K562 (cell line): ENCODE data around the gene RUNDC1. TPM values are rescaled to one million over a fixed set of nuclear protein-coding genes. Genes with fewer than 3 reads are reported as not detected.

Experiments used
- ATAC-seq: fragments of 200-7000 bp; cut with Tn5 transposase; 3 replicates; pipeline ENCODE4 v1.9.1; 2020; ENCODE audit warnings: moderate library complexity
- BruUV-seq: library from RNA; stranded (reverse); fragments of 400-500 nt; replicated peaks from 2 replicates; lab custom pipeline; 2021; lab: Mats Ljungman, UMichigan
- CTCF ChIA-PET: fragments of 300-600 bp; formaldehyde crosslinking; extraction: SDS; loops from one replicate; lab custom pipeline; 2021; ENCODE audit warnings: low intra/inter-chr PET ratio; lab: Yijun Ruan, JAX
- POLR2A ChIA-PET: fragments of 300-600, 350-650 bp; sonication (Branson Sonifier 250); formaldehyde crosslinking; extraction: SDS; loops from one replicate; lab custom pipeline; 2021; ENCODE audit warnings: antibody characterized with exemption, inconsistent platforms; lab: Yijun Ruan, JAX
- DNase-seq, 4 experiments: peaks; one replicate each; pipeline versions ENCODE4 v3.0.0 to v3.0.0-alpha.2; 2011 to 2018; ENCODE audit warnings: low spot score in 3 of 4, mixed read lengths in 3 of 4; ENCODE audit errors: extremely low read depth in 1 of 4
- FAIRE-seq: peaks from 2 replicates; lab custom pipeline; 2011; peaks lifted over from hg19 to GRCh38; lab: Jason Lieb, UNC
- H2AFZ ChIP-seq: 2 replicates; pipeline ENCODE4 v1.6.0; 2011; ENCODE audit warnings: low read depth, low read length, control low read depth, inconsistent platforms
- H3K27ac ChIP-seq: fragments of 200-600 bp; 3 replicates; pipeline ENCODE4 v1.8.0; 2011; ENCODE audit warnings: low read depth, mild to moderate bottlenecking, control low read depth, inconsistent platforms, low read length, moderate library complexity, mixed read lengths; ENCODE audit errors: extremely low read depth
- H3K27me3 ChIP-seq, 2 experiments: fragments of 300-600 bp in 1 of 2; 2 replicates in 1 of 2; 3 replicates in 1 of 2; pipeline versions ENCODE4 v1.6.0 to v1.8.0; 2011; ENCODE audit warnings: inconsistent platforms in 2 of 2, low read length in 2 of 2, mild to moderate bottlenecking in 1 of 2, mixed read lengths in 1 of 2, moderate library complexity in 1 of 2; ENCODE audit not compliant: control insufficient read depth in 2 of 2, insufficient read depth in 2 of 2
- H3K36me3 ChIP-seq: fragments of 300-600 bp; 3 replicates; pipeline ENCODE4 v1.8.0; 2011; ENCODE audit warnings: mild to moderate bottlenecking, low read length, inconsistent platforms; ENCODE audit not compliant: control insufficient read depth, insufficient read depth
- H3K4me1 ChIP-seq, 2 experiments: fragments of 200-600 bp in 1 of 2; replicated peaks in 1 of 2; 2 replicates in 1 of 2; 3 replicates in 1 of 2; pipeline versions ENCODE4 v1.5.1 to v1.8.0; 2011; ENCODE audit warnings: inconsistent platforms in 2 of 2, low read length in 2 of 2, mild to moderate bottlenecking in 1 of 2, mixed read lengths in 1 of 2, moderate library complexity in 1 of 2; ENCODE audit not compliant: control insufficient read depth in 2 of 2, insufficient read depth in 2 of 2
- H3K4me2 ChIP-seq: 2 replicates; pipeline ENCODE4 v1.6.1; 2011; ENCODE audit warnings: low read length, control low read depth, inconsistent platforms, mixed read lengths; ENCODE audit not compliant: insufficient read depth
- H3K4me3 ChIP-seq: fragments of 200-600 bp; sonication (generic), shearing (Covaris generic); 2 replicates; pipeline ENCODE4 v1.5.1; 2016; ENCODE audit warnings: control low read depth, inconsistent platforms
- H3K79me2 ChIP-seq: fragments of 200-600 bp; 3 replicates; pipeline ENCODE4 v1.8.0; 2011; ENCODE audit warnings: low read length, inconsistent platforms; ENCODE audit not compliant: control insufficient read depth, insufficient read depth
- H3K9ac ChIP-seq, 2 experiments: 2 replicates each; pipeline versions ENCODE4 v1.6.0 to v1.6.1; 2011; ENCODE audit warnings: low read depth in 2 of 2, low read length in 2 of 2, control low read depth in 1 of 2, inconsistent platforms in 1 of 2, mild to moderate bottlenecking in 1 of 2, mixed read lengths in 1 of 2; ENCODE audit not compliant: insufficient read depth in 1 of 2
- H3K9me1 ChIP-seq: one replicate; pipeline ENCODE4 v1.6.0; 2011; ENCODE audit warnings: inconsistent platforms, mild to moderate bottlenecking, low read length, moderate library complexity; ENCODE audit not compliant: control insufficient read depth, insufficient read depth
- H3K9me3 ChIP-seq: replicated peaks from 2 replicates; pipeline ENCODE4 v1.5.1; 2011; ENCODE audit warnings: low read depth, low read length, inconsistent platforms; ENCODE audit not compliant: control insufficient read depth, insufficient read depth
- H4K20me1 ChIP-seq: replicated peaks from 2 replicates; pipeline ENCODE4 v1.6.1; 2011; ENCODE audit warnings: low read length, inconsistent platforms, mixed read lengths; ENCODE audit not compliant: control insufficient read depth, insufficient read depth
- CC2D1A ChIP-seq: fragments of 450-650 bp; IDR thresholded peaks from 2 replicates; pipeline ENCODE4 v1.6.1; 2017; ENCODE audit warnings: mild to moderate bottlenecking
- E2F3 ChIP-seq: fragments of 250-450 bp; sonication (Bioruptor Pico); IDR thresholded peaks from 2 replicates; pipeline ENCODE4 v1.4.0; 2020; ENCODE audit warnings: mild to moderate bottlenecking
- ETV1 ChIP-seq: fragments of 450-650 bp; conservative IDR thresholded peaks from 2 replicates; pipeline ENCODE4 v1.6.1; 2016; ENCODE audit warnings: missing genetic modification characterization, control low read depth, low read depth, missing compliant biosample characterization
- FOXJ3 ChIP-seq: sonication (generic); formaldehyde crosslinking; IDR thresholded peaks from 2 replicates; pipeline ENCODE4 v1.4.0; 2020; ENCODE audit warnings: mild to moderate bottlenecking, missing genetic modification reagents
- KLF13 ChIP-seq: fragments of 450-650 bp; IDR thresholded peaks from 2 replicates; pipeline ENCODE4 v1.6.1; 2016; ENCODE audit warnings: missing genetic modification characterization, low read depth, mild to moderate bottlenecking, missing compliant biosample characterization, moderate library complexity, borderline replicate concordance
- NR3C1 ChIP-seq: sonication (generic); formaldehyde crosslinking; IDR thresholded peaks from 2 replicates; pipeline ENCODE4 v1.8.1; 2022; ENCODE audit warnings: missing genetic modification reagents
- NRF1 ChIP-seq, 2 experiments: fragments of 450-650 bp; IDR thresholded peaks in 1 of 2; conservative IDR thresholded peaks in 1 of 2; 2 replicates each; pipeline ENCODE4 v1.6.1; 2014; ENCODE audit warnings: mild to moderate bottlenecking in 2 of 2
- OTX1 ChIP-seq: fragments of 450-650 bp; formaldehyde crosslinking; IDR thresholded peaks from 2 replicates; pipeline ENCODE4 v1.4.0; 2022; ENCODE audit warnings: mild to moderate bottlenecking
- PTRF ChIP-seq: fragments of 450-650 bp; IDR thresholded peaks from 2 replicates; pipeline ENCODE4 v1.6.1; 2016; ENCODE audit warnings: mild to moderate bottlenecking, missing genetic modification characterization, missing compliant biosample characterization
- TEAD1 ChIP-seq, 2 experiments: fragments of 450-650 bp in 1 of 2; sonication (generic) in 1 of 2; formaldehyde crosslinking; IDR thresholded peaks; 2 replicates each; pipeline versions ENCODE4 v1.4.0 to v1.8.0; 2020 to 2022; ENCODE audit warnings: mild to moderate bottlenecking in 2 of 2, missing genetic modification reagents in 1 of 2
- THRAP3 ChIP-seq: fragments of 450-650 bp; IDR thresholded peaks from 2 replicates; pipeline ENCODE4 v1.6.1; 2016; ENCODE audit warnings: mild to moderate bottlenecking, inconsistent platforms, borderline replicate concordance
- ZNF143 ChIP-seq: sonication (generic); formaldehyde crosslinking; IDR thresholded peaks from 2 replicates; pipeline ENCODE4 v1.9.0; 2022; ENCODE audit warnings: mild to moderate bottlenecking, missing genetic modification reagents
- WGBS: fragments of 100-300 bp; shearing (Covaris generic); methylation state at CpG from one replicate; pipeline ENCODE4 v1.1.6; 2016; ENCODE audit warnings: low coverage, mixed read lengths; ENCODE audit not compliant: insufficient coverage; ENCODE audit errors: missing lambda C conversion rate; 5-methylcytosine and 5-hydroxymethylcytosine counted together
- in situ Hi-C: fragments of 300-500 bp; cut with MboI; formaldehyde crosslinking; loops from 4 replicates; pipeline ENCODE4 v1.15.0; 2018; ENCODE audit warnings: inconsistent platforms, mixed read lengths
- intact Hi-C: fragments of 100-400 bp; cut with micrococcal nuclease; formaldehyde crosslinking; loops from 2 replicates; pipeline ENCODE4 v1.14.2; 2022
- polyA plus RNA-seq, 8 experiments: library from polyadenylated mRNA; depleted of rRNA in 4 of 8; stranded (reverse) in 5 of 8; unstranded in 3 of 8; fragments of >200 nt; fragmentation: Nextera tagmentation in 2 of 8; fragmentation: Illumina TruSeq in 1 of 8; extraction: Ambion mirVana in 2 of 8; extraction: Trizol in 1 of 8; gene quantifications; 2 replicates each; pipeline versions ENCODE4 v1.2.1 to v1.2.3, GENCODE V29; 2011 to 2014; ENCODE audit warnings: inconsistent platforms in 1 of 8, missing spikeins in 1 of 8
- total RNA-seq, 7 experiments: library from RNA; depleted of rRNA in 6 of 7; stranded (reverse); fragments of >200 nt in 6 of 7; fragmentation: Illumina TruSeq in 2 of 7; extraction: Trizol in 2 of 7; gene quantifications; 2 replicates each; pipeline versions ENCODE4 v1.2.1 to v1.2.3, GENCODE V29; 2011 to 2021; ENCODE audit warnings: low replicate concordance in 1 of 7
- TF ChIP-seq, protein P1 (sequence below), 2 experiments: fragments of 450-650 bp in 1 of 2; sonication (generic) in 1 of 2; formaldehyde crosslinking in 1 of 2; IDR thresholded peaks; 2 replicates each; pipeline versions ENCODE4 v1.7.1 to v1.9.0; 2016 to 2022; ENCODE audit warnings: inconsistent platforms in 1 of 2, mild to moderate bottlenecking in 1 of 2, missing genetic modification reagents in 1 of 2
- TF ChIP-seq, protein P2 (sequence below): sonication (generic); formaldehyde crosslinking; IDR thresholded peaks from 2 replicates; pipeline ENCODE4 v1.9.0; 2022; ENCODE audit warnings: mild to moderate bottlenecking, missing genetic modification reagents

Gene RUNDC1
- total and polyA plus RNA-seq, 9 of the 15 experiments (the other 6 are each of a cell fraction or from before 2014, with no cell fraction given) = 3.4 to 12.6 (median 9.4) TPM

- 42% methylated on average over 3 of the region's 3 CpGs for WGBS
- BruUV-seq = no TSS peak
- ATAC-seq (no peak), DNase-seq (no peak), FAIRE-seq (no peak)
- Histone ChIP-seq H2AFZ (no peak overlapping the region), H3K9me1 (no peaks in the 10 kb centered on the region), H3K4me3 (no peak overlapping the region), H3K79me2 (no peaks in the 10 kb centered on the region), H3K27me3 (no peaks in the 10 kb centered on the region), H3K9me3 (no peaks in the 10 kb centered on the region), H3K27ac (no peak overlapping the region), H3K9ac (no peak overlapping the region), H3K36me3 (peaks cover 8% of the 10 kb centered on the region; the same call in 2 of the 3 replicates), H3K4me1 (no peaks in the 10 kb centered on the region), H4K20me1 (no peaks in the 10 kb centered on the region), H3K4me2 (no peak overlapping the region)
- in situ Hi-C loops = no loop called here
- intact Hi-C loops = no loop called here
- ChIA-PET POLR2A (no interaction called here), CTCF (no interaction called here)
- TF ChIP-seq NRF1 (conservative IDR thresholded peaks at IDR 0.05 in 1 of 2, IDR thresholded peaks at IDR 0.05 in 1 of 2) (no peak), ZNF143 (no peak), NR3C1 (CRISPR knock-in tag) (no peak), KLF13 (tag) (no peak), PTRF (tag) (no peak), OTX1 (CRISPR knock-in tag) (no peak), THRAP3 (no peak), ETV1 (tag) (no peak), CC2D1A (no peak), TEAD1 (CRISPR knock-in tag; IDR thresholded peaks at IDR 0.05) (no peak), FOXJ3 (no peak), E2F3 (no peak)
- TF ChIP-seq, protein P1, sequence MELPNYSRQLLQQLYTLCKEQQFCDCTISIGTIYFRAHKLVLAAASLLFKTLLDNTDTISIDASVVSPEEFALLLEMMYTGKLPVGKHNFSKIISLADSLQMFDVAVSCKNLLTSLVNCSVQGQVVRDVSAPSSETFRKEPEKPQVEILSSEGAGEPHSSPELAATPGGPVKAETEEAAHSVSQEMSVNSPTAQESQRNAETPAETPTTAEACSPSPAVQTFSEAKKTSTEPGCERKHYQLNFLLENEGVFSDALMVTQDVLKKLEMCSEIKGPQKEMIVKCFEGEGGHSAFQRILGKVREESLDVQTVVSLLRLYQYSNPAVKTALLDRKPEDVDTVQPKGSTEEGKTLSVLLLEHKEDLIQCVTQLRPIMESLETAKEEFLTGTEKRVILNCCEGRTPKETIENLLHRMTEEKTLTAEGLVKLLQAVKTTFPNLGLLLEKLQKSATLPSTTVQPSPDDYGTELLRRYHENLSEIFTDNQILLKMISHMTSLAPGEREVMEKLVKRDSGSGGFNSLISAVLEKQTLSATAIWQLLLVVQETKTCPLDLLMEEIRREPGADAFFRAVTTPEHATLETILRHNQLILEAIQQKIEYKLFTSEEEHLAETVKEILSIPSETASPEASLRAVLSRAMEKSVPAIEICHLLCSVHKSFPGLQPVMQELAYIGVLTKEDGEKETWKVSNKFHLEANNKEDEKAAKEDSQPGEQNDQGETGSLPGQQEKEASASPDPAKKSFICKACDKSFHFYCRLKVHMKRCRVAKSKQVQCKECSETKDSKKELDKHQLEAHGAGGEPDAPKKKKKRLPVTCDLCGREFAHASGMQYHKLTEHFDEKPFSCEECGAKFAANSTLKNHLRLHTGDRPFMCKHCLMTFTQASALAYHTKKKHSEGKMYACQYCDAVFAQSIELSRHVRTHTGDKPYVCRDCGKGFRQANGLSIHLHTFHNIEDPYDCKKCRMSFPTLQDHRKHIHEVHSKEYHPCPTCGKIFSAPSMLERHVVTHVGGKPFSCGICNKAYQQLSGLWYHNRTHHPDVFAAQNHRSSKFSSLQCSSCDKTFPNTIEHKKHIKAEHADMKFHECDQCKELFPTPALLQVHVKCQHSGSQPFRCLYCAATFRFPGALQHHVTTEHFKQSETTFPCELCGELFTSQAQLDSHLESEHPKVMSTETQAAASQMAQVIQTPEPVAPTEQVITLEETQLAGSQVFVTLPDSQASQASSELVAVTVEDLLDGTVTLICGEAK (IDR thresholded peaks at IDR 0.05) = no peak
- TF ChIP-seq, protein P1 (CRISPR knock-in tag; IDR thresholded peaks at IDR 0.05) = no peak
- TF ChIP-seq, protein P2, sequence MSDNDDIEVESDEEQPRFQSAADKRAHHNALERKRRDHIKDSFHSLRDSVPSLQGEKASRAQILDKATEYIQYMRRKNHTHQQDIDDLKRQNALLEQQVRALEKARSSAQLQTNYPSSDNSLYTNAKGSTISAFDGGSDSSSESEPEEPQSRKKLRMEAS (CRISPR knock-in tag) = no peak
These were observed 36.2 kb upstream of the RUNDC1 start for GRCh38 chr17:42944211-42944610.
